AML-193 (cell line): ENCODE measurements around the gene TAS2R20.

Experiments
- DNase-seq, 2 experiments: peaks; one replicate each; lab custom pipeline; 2025; lab: John Stamatoyannopoulos, UW

The TAS2R20 gene

DNA sequence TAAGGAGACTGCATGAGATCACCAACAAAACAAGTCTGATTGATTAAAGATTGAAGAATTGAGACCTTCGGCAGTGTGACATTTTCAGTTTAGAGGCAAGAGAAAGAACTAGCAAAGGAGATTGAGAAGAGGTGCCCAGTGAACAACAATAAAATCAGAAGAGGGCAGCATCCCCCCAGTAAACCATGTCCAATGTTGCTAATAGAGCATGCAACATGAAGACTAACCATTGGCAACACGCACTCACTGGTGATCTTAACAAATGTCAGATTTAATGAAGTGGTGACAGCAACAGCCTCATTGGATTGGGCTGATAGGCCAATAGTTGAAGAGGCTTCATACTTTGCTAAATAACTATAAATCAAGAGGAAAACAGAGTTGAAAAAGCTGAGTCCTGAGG lies 38.3 kb downstream of the TAS2R20 start:
- no peak for DNase-seq

- no peak for DNase-seq
Observed at GRCh38 chr12:10957741-10958140, 40.4 kb downstream of the TAS2R20 start.

DNA sequence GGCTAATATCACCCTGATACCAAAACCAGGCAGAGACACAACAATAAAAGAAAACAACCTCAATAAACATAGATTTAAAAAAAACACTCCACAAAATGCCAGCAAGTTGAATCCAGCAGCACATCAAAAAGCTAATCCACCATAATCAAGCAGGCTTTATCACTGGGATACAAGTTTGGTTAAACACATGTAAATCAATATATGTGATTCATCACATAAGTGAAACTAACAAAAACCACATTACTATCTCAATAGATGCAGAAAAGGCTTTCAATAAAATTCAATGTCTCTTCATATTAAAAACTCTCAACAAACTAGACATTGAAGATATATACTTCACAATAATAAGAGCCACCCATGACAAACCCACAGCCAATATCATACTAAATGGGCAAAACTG lies 42.0 kb downstream of the TAS2R20 start:
- no peak for DNase-seq

GRCh38 chr12:10952645-10953044 lies 45.5 kb downstream of the TAS2R20 start:
- no peak for DNase-seq
